ENCODE results near the gene TTC21A. TPM values are rescaled to one million over a fixed set of nuclear protein-coding genes. Genes with fewer than 3 reads are reported as not detected.

TTC21A gene
- total and polyA plus RNA-seq, 2 experiments from 2014 or later = 1.8 to 2.0 TPM

DNA sequence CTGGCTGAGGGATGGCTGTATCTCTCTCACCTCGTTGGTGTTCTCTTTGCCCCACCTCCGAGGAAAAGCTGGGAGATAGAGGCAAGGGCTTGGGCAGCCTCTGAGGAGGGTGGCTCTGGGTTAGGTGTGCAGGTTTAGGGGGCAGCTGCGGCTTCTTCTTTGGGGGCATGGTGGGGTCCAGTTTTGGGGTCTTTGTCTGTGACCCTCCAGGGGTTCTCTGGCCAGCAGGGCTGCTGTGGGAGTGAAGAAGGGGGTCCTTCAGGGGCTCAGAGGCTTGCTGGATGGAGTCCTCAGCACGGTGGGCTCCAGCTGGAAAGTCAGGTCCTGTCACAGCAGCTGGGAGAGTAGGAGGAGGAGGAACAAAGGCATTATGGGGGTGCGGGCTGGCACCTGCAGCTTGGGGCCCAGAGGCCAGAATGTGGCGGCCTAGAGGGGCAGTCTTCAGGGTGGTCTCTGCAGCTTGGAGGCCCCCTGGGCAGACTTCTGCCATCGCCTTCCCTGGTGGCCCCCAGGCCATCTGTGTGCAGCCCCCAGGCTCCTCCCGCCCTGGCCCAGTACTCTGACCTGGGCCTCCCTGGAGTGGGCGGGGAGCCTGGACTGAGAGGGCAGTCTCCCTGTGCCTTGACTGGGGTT is 78.0 kb downstream of the TTC21A start (continued):
- TF ChIP-seq, protein P1, sequence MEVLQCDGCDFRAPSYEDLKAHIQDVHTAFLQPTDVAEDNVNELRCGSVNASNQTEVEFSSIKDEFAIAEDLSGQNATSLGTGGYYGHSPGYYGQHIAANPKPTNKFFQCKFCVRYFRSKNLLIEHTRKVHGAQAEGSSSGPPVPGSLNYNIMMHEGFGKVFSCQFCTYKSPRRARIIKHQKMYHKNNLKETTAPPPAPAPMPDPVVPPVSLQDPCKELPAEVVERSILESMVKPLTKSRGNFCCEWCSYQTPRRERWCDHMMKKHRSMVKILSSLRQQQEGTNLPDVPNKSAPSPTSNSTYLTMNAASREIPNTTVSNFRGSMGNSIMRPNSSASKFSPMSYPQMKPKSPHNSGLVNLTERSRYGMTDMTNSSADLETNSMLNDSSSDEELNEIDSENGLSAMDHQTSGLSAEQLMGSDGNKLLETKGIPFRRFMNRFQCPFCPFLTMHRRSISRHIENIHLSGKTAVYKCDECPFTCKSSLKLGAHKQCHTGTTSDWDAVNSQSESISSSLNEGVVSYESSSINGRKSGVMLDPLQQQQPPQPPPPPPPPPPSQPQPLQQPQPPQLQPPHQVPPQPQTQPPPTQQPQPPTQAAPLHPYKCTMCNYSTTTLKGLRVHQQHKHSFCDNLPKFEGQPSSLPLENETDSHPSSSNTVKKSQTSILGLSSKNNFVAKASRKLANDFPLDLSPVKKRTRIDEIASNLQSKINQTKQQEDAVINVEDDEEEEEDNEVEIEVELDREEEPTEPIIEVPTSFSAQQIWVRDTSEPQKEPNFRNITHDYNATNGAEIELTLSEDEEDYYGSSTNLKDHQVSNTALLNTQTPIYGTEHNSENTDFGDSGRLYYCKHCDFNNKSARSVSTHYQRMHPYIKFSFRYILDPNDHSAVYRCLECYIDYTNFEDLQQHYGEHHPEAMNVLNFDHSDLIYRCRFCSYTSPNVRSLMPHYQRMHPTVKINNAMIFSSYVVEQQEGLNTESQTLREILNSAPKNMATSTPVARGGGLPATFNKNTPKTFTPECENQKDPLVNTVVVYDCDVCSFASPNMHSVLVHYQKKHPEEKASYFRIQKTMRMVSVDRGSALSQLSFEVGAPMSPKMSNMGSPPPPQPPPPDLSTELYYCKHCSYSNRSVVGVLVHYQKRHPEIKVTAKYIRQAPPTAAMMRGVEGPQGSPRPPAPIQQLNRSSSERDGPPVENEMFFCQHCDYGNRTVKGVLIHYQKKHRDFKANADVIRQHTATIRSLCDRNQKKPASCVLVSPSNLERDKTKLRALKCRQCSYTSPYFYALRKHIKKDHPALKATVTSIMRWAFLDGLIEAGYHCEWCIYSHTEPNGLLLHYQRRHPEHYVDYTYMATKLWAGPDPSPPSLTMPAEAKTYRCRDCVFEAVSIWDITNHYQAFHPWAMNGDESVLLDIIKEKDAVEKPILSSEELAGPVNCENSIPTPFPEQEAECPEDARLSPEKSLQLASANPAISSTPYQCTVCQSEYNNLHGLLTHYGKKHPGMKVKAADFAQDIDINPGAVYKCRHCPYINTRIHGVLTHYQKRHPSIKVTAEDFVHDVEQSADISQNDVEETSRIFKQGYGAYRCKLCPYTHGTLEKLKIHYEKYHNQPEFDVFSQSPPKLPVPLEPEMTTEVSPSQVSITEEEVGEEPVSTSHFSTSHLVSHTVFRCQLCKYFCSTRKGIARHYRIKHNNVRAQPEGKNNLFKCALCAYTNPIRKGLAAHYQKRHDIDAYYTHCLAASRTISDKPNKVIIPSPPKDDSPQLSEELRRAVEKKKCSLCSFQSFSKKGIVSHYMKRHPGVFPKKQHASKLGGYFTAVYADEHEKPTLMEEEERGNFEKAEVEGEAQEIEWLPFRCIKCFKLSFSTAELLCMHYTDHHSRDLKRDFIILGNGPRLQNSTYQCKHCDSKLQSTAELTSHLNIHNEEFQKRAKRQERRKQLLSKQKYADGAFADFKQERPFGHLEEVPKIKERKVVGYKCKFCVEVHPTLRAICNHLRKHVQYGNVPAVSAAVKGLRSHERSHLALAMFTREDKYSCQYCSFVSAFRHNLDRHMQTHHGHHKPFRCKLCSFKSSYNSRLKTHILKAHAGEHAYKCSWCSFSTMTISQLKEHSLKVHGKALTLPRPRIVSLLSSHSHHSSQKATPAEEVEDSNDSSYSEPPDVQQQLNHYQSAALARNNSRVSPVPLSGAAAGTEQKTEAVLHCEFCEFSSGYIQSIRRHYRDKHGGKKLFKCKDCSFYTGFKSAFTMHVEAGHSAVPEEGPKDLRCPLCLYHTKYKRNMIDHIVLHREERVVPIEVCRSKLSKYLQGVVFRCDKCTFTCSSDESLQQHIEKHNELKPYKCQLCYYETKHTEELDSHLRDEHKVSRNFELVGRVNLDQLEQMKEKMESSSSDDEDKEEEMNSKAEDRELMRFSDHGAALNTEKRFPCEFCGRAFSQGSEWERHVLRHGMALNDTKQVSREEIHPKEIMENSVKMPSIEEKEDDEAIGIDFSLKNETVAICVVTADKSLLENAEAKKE (CRISPR knock-in tag; IDR thresholded peaks at IDR 0.05) = no peak
- no peak for TF ChIP-seq ZNF331 (CRISPR knock-in tag; IDR thresholded peaks at IDR 0.05; ENCODE audit: low read depth)
- no peak for TF ChIP-seq JUNB (IDR thresholded peaks at IDR 0.05; ENCODE audit: unreplicated experiment)

DNA sequence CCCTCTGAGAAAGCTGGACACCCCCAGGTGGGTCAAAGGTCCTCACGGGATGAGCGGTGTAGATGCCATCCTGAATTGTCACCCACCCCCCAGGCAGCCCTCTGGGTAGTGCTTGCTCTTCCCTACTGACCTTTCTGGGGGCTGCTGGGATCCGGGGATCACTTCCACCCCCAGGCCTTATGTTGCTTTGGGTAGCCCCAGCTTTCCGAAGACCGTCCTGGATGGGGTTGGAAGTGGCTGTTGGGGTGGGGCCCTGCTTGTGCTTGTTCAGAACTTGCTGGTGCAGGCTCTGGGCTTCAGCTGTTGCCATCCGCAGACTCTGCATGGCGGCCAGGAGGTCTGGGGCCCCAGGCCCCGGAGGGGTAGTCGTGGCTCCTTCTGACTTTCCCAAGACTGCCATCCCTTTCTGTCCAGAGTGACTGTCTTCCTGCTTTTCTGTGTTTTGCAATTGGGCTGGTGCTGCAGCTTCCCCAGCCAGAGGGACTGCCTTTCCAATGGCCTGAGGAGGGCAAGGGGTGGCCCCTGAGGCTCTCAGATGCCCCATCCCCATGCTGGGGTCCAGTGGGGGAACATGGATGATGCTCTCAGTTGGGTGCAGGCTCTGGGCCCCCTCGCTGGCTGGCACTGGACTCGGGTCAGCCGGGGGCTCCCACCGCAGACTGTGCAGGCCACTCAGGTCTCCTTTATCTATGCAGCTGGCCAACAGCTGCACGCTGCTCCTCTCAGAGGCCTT is 78.6 kb downstream of the TTC21A start:
- H3K4me1 Mint-ChIP-seq = peaks cover 9% of the 10 kb centered on the region
- DNase-seq (ENCODE audit: low spot score) (no peak), ATAC-seq (no peak)
- H3K27me3 Mint-ChIP-seq (ENCODE audit: insufficient read depth, low read depth, poor library complexity) = peaks cover 23% of the 10 kb centered on the region
- H3K4me2 ChIP-seq = no peak overlapping the region
- H3K4me1 ChIP-seq (ENCODE audit: insufficient read depth) = peaks cover 14% of the 10 kb centered on the region
- no peaks in the 10 kb centered on the region for H3K9me3 Mint-ChIP-seq
- H3K27me3 ChIP-seq (ENCODE audit: insufficient read depth) = no peaks in the 10 kb centered on the region
- H3F3A ChIP-seq (replicated peaks; ENCODE audit: low read depth) = peaks cover 6% of the 10 kb centered on the region
- H3K36me3 Mint-ChIP-seq (ENCODE audit: low read depth) = no peaks in the 10 kb centered on the region
- no peaks in the 10 kb centered on the region for H4K20me1 ChIP-seq (replicated peaks; ENCODE audit: insufficient read depth)
- H3K27ac ChIP-seq (ENCODE audit: low read depth) = no peak overlapping the region
- no peaks in the 10 kb centered on the region for H3K36me3 ChIP-seq (ENCODE audit: insufficient read depth)
- H3K27ac Mint-ChIP-seq = no peak overlapping the region
- no peaks in the 10 kb centered on the region for H3K79me2 ChIP-seq (replicated peaks; ENCODE audit: insufficient read depth)
- H2AFZ ChIP-seq = no peak overlapping the region
- no peak overlapping the region for H3K4me3 ChIP-seq
- peaks cover 4% of the 10 kb centered on the region; the same call in 1 of the 2 replicates for H3K9me2 ChIP-seq (ENCODE audit: insufficient read depth)
- no peak overlapping the region for H3K4me3 Mint-ChIP-seq
- TF ChIP-seq JUNB (IDR thresholded peaks at IDR 0.05; ENCODE audit: unreplicated experiment) (no peak), ZNF331 (CRISPR knock-in tag; IDR thresholded peaks at IDR 0.05; ENCODE audit: low read depth) (no peak), NANOG (IDR thresholded peaks at IDR 0.05; ENCODE audit: borderline replicate concordance) (no peak), POLR2AphosphoS5 (IDR thresholded peaks at IDR 0.05; ENCODE audit: low read depth) (no peak)
- TF ChIP-seq, protein P2, sequence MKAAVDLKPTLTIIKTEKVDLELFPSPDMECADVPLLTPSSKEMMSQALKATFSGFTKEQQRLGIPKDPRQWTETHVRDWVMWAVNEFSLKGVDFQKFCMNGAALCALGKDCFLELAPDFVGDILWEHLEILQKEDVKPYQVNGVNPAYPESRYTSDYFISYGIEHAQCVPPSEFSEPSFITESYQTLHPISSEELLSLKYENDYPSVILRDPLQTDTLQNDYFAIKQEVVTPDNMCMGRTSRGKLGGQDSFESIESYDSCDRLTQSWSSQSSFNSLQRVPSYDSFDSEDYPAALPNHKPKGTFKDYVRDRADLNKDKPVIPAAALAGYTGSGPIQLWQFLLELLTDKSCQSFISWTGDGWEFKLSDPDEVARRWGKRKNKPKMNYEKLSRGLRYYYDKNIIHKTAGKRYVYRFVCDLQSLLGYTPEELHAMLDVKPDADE (IDR thresholded peaks at IDR 0.05) = no peak
- TF ChIP-seq, protein P1 (CRISPR knock-in tag; IDR thresholded peaks at IDR 0.05) = no peak

Measured in GM23338 (cell line).